H1 (cell line): ENCODE measurements around the gene NT5C3B. TPM values are rescaled to one million over a fixed set of nuclear protein-coding genes. Genes with fewer than 3 reads are reported as not detected.

ENCODE experiments used
- ASH2L ChIP-seq: fragments of 200-600, 300-600 bp; sonication (generic); IDR thresholded peaks from one replicate; pipeline ENCODE4 v1.7.1; 2017; ENCODE audit warnings: low read length
- CHD1 ChIP-seq: IDR thresholded peaks from 2 replicates; pipeline ENCODE4 v1.6.1; 2012; ENCODE audit warnings: low read depth, low read length, improper control_type of control experiment
- CHD2 ChIP-seq: IDR thresholded peaks from 2 replicates; pipeline ENCODE4 v1.6.1; 2012; ENCODE audit warnings: low read length, improper control_type of control experiment
- CTBP2 ChIP-seq: IDR thresholded peaks from 2 replicates; pipeline ENCODE4 v1.7.0; 2011; ENCODE audit warnings: borderline replicate concordance, mild to moderate bottlenecking, moderate library complexity, mixed read lengths, low read length; ENCODE audit not compliant: insufficient read depth, insufficient read length
- POLR2AphosphoS5 ChIP-seq: IDR thresholded peaks from 2 replicates; pipeline ENCODE4 v1.6.1; 2011; ENCODE audit warnings: low read depth, low read length
- RXRA ChIP-seq: IDR thresholded peaks from 2 replicates; pipeline ENCODE4 v1.6.1; 2011; ENCODE audit warnings: low read depth, mild to moderate bottlenecking, low read length, moderate library complexity; ENCODE audit not compliant: insufficient read depth
- SP1 ChIP-seq: IDR thresholded peaks from 2 replicates; pipeline ENCODE4 v1.6.1; 2011; ENCODE audit warnings: low read depth, low read length
- SRF ChIP-seq: IDR thresholded peaks from 2 replicates; pipeline ENCODE4 v1.6.1; 2011; ENCODE audit warnings: mild to moderate bottlenecking, low read depth, low read length, moderate library complexity
- TAF7 ChIP-seq: optimal IDR thresholded peaks from 2 replicates; pipeline ENCODE3; 2011; ENCODE audit warnings: low read depth, mild to moderate bottlenecking, inconsistent platforms, low read length, moderate library complexity, borderline replicate concordance
- TCF12 ChIP-seq: IDR thresholded peaks from 2 replicates; pipeline ENCODE4 v1.6.1; 2011; ENCODE audit warnings: low read depth, mild to moderate bottlenecking, low read length
- polyA plus RNA-seq, 7 experiments: library from polyadenylated mRNA; depleted of rRNA in 3 of 7; stranded (reverse) in 5 of 7; unstranded in 2 of 7; fragments of >200 nt in 5 of 7; fragments of 200-250 nt in 2 of 7; gene quantifications; 1 replicate in 5 of 7; 2 replicates in 1 of 7; 4 replicates in 1 of 7; pipeline versions ENCODE4 v1.2.1 to v1.2.3, GENCODE V29; 2011 to 2013; ENCODE audit warnings: missing spikeins in 2 of 7, mixed read lengths in 2 of 7
- total RNA-seq: library from RNA; stranded (reverse); fragmentation: NEBNext Ultra II Directional; extraction: Animal tissue kit (Norgen Biotek cat#: 25700); gene quantifications from 2 replicates; pipeline ENCODE4 v1.2.1, GENCODE V29; 2021
- TF ChIP-seq, protein P1 (sequence below), 3 experiments: IDR thresholded peaks; 1 replicate in 2 of 3; 2 replicates in 1 of 3; pipeline versions ENCODE4 v1.5.1 to v1.6.1; 2011; ENCODE audit warnings: low read length in 3 of 3, mild to moderate bottlenecking in 3 of 3, inconsistent platforms in 2 of 3, low read depth in 1 of 3, moderate library complexity in 1 of 3; ENCODE audit not compliant: insufficient read depth in 1 of 3; ENCODE audit errors: control extremely low read depth in 1 of 3

The NT5C3B gene
- total and polyA plus RNA-seq, 2 of the 8 experiments (the other 6 are each of a cell fraction or from before 2014, with no cell fraction given) = 68.7 to 94.5 TPM

DNA sequence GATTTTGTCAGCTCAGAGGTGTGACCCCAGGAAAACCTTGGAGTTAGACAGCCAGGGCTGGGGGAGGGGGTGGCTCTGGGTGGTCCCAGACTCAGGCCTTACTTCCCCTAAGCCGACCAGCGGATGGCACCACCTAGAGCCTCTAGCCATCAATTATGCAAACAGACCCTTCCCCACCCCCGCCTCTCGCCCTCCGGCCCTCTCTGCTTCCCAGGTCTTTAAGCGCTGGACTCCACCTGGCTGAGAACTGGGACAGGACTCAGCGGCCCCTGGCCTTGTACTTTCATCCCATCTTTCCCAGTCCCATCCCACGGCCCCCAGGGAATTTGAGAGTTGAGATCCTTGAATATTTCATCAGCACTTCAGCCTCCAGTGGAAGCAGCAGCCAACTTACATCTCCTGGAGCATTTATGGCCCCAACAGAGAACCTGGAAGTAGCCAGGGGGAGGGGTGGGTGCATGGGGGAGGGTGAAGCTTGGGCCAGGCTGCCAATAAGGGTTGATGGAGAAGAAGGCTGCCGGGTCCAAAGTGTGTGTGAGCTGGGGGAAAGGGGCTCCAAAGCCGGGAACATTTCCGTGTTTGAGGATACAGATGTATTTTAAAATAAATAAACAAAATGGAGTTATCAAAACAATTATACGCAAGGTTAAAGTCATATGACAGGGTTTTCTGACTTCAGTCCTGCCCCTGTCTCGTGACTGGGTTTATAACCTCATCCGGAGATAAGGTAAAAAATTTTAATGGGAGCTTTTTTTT lies 42.1 kb downstream of the NT5C3B start (continued):
- TF ChIP-seq SP1 = peak; percentile 54; the same call in 1 of the 2 replicates
- 0 out of 2 replicates have a peak, but pooled peaks have one; percentile 68 for TF ChIP-seq RXRA
- peak; percentile 44; the same call in 1 of the 2 replicates for TF ChIP-seq CHD2
- TF ChIP-seq TCF12 = 0 out of 2 replicates have a peak, but pooled peaks have one; percentile 50
- TF ChIP-seq, protein P1, sequence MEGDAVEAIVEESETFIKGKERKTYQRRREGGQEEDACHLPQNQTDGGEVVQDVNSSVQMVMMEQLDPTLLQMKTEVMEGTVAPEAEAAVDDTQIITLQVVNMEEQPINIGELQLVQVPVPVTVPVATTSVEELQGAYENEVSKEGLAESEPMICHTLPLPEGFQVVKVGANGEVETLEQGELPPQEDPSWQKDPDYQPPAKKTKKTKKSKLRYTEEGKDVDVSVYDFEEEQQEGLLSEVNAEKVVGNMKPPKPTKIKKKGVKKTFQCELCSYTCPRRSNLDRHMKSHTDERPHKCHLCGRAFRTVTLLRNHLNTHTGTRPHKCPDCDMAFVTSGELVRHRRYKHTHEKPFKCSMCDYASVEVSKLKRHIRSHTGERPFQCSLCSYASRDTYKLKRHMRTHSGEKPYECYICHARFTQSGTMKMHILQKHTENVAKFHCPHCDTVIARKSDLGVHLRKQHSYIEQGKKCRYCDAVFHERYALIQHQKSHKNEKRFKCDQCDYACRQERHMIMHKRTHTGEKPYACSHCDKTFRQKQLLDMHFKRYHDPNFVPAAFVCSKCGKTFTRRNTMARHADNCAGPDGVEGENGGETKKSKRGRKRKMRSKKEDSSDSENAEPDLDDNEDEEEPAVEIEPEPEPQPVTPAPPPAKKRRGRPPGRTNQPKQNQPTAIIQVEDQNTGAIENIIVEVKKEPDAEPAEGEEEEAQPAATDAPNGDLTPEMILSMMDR (IDR thresholded peaks at IDR 0.05; ENCODE audit: control extremely low read depth in 1 of 3, insufficient read depth in 1 of 3, low read depth in 1 of 3, low read length in 3 of 3) = peak in 1 of 3 experiments; percentile 20; a peak in 2 of 4 replicates
- TF ChIP-seq POLR2AphosphoS5 = peak; percentile 52
- TF ChIP-seq ASH2L = peak; percentile 42
- no peak for TF ChIP-seq SRF
- no peak for TF ChIP-seq TAF7
- no peak for TF ChIP-seq CHD1
- no peak for TF ChIP-seq CTBP2
